HepG2 (cell line): Measurements from ENCODE around the gene SPATA25. TPM values are rescaled to one million over a fixed set of nuclear protein-coding genes. Genes with fewer than 3 reads are reported as not detected.
A peak's percentile ranks its signal among the peaks of the same experiment; 100 is the strongest.

ENCODE experiments used
- ATF1 ChIP-seq: IDR thresholded peaks from 2 replicates; pipeline ENCODE4 v1.6.1; 2016; ENCODE audit warnings: mild to moderate bottlenecking, control low read depth
- HHEX ChIP-seq: IDR thresholded peaks from 2 replicates; pipeline ENCODE4 v1.6.1; 2016; ENCODE audit warnings: control low read depth
- HMG20B ChIP-seq: conservative IDR thresholded peaks from 2 replicates; pipeline ENCODE4 v1.6.1; 2016; ENCODE audit warnings: missing genetic modification reagents, missing compliant biosample characterization
- HNRNPUL1 ChIP-seq: fragments of 200-400 bp; formaldehyde crosslinking; IDR thresholded peaks from 2 replicates; pipeline ENCODE4 v1.6.1; 2017; ENCODE audit warnings: low read depth, mild to moderate bottlenecking, low read length, moderate library complexity
- KLF9 ChIP-seq: IDR thresholded peaks from 2 replicates; pipeline ENCODE4 v1.6.1; 2016; ENCODE audit warnings: low read depth
- MIXL1 ChIP-seq: IDR thresholded peaks from 2 replicates; pipeline ENCODE4 v1.6.1; 2016
- PBX3 ChIP-seq: sonication (generic); formaldehyde crosslinking; IDR thresholded peaks from 2 replicates; pipeline ENCODE4 v1.8.1; 2023; ENCODE audit warnings: missing genetic modification reagents, inconsistent platforms, borderline replicate concordance
- SRSF1 ChIP-seq: fragments of 200-400 bp; formaldehyde crosslinking; optimal IDR thresholded peaks from 2 replicates; pipeline ENCODE3; 2017; ENCODE audit warnings: mild to moderate bottlenecking, low read depth, low read length, moderate library complexity
- TMF1 ChIP-seq: sonication (generic); formaldehyde crosslinking; IDR thresholded peaks from 2 replicates; pipeline ENCODE4 v1.8.1; 2022; ENCODE audit warnings: low read depth, missing genetic modification reagents
- YY1 ChIP-seq: IDR thresholded peaks from 2 replicates; pipeline ENCODE4 v1.6.1; 2011; ENCODE audit warnings: low read length, low read depth, moderate library complexity, mild to moderate bottlenecking; ENCODE audit not compliant: insufficient read depth, insufficient replicate concordance
- ZNF121 ChIP-seq: sonication (generic); formaldehyde crosslinking; IDR thresholded peaks from 2 replicates; pipeline ENCODE4 v1.5.0; 2020; ENCODE audit warnings: mild to moderate bottlenecking, missing genetic modification reagents
- ZNF138 ChIP-seq: sonication (generic); formaldehyde crosslinking; IDR thresholded peaks from 2 replicates; pipeline ENCODE4 v1.5.0; 2020; ENCODE audit warnings: mild to moderate bottlenecking, low read depth, missing genetic modification reagents
- ZNF343 ChIP-seq: sonication (generic); formaldehyde crosslinking; IDR thresholded peaks from 2 replicates; pipeline ENCODE4 v1.4.0; 2020; ENCODE audit warnings: mild to moderate bottlenecking, missing genetic modification reagents
- ZNF550 ChIP-seq: sonication (generic); formaldehyde crosslinking; IDR thresholded peaks from 2 replicates; pipeline ENCODE4 v1.4.0; 2020; ENCODE audit warnings: mild to moderate bottlenecking, missing genetic modification reagents, borderline replicate concordance
- ZNF564 ChIP-seq: sonication (generic); formaldehyde crosslinking; IDR thresholded peaks from 2 replicates; pipeline ENCODE4 v1.8.1; 2023; ENCODE audit warnings: mild to moderate bottlenecking, missing genetic modification reagents
- ZZZ3 ChIP-seq: sonication (generic); formaldehyde crosslinking; IDR thresholded peaks from 2 replicates; pipeline ENCODE4 v1.4.0; 2020; ENCODE audit warnings: missing genetic modification reagents, mild to moderate bottlenecking, borderline replicate concordance
- polyA plus RNA-seq, 8 experiments: library from polyadenylated mRNA; depleted of rRNA in 3 of 8; stranded (reverse) in 7 of 8; unstranded in 1 of 8; fragments of >200 nt; fragmentation: Illumina TruSeq in 4 of 8; extraction: Trizol in 4 of 8; gene quantifications; 2 replicates each; pipeline versions ENCODE4 v1.2.1 to v1.2.3, GENCODE V29; 2011 to 2016; ENCODE audit warnings: low read depth in 4 of 8, missing spikeins in 1 of 8, mixed read lengths in 1 of 8; ENCODE audit not compliant: insufficient read depth in 1 of 8
- total RNA-seq, 5 experiments: library from RNA; depleted of rRNA; stranded (reverse); fragments of >200 nt; fragmentation: Illumina TruSeq; extraction: Trizol; gene quantifications; 2 replicates each; pipeline ENCODE4 v1.2.3, GENCODE V29; 2016; ENCODE audit warnings: low read depth in 1 of 5
- TF ChIP-seq, protein P1 (sequence below): sonication (generic); formaldehyde crosslinking; IDR thresholded peaks from 2 replicates; pipeline ENCODE4 v1.4.0; 2020; ENCODE audit warnings: mild to moderate bottlenecking, missing genetic modification reagents
- TF ChIP-seq, protein P2 (sequence below): IDR thresholded peaks from 2 replicates; pipeline ENCODE4 v1.6.1; 2016; ENCODE audit warnings: low read depth, missing genetic modification reagents, missing compliant biosample characterization

SPATA25 gene
- total and polyA plus RNA-seq, 2 of the 13 experiments (the other 11 are each of a cell fraction or from before 2014, with no cell fraction given) = 4.8 to 7.6 TPM

DNA sequence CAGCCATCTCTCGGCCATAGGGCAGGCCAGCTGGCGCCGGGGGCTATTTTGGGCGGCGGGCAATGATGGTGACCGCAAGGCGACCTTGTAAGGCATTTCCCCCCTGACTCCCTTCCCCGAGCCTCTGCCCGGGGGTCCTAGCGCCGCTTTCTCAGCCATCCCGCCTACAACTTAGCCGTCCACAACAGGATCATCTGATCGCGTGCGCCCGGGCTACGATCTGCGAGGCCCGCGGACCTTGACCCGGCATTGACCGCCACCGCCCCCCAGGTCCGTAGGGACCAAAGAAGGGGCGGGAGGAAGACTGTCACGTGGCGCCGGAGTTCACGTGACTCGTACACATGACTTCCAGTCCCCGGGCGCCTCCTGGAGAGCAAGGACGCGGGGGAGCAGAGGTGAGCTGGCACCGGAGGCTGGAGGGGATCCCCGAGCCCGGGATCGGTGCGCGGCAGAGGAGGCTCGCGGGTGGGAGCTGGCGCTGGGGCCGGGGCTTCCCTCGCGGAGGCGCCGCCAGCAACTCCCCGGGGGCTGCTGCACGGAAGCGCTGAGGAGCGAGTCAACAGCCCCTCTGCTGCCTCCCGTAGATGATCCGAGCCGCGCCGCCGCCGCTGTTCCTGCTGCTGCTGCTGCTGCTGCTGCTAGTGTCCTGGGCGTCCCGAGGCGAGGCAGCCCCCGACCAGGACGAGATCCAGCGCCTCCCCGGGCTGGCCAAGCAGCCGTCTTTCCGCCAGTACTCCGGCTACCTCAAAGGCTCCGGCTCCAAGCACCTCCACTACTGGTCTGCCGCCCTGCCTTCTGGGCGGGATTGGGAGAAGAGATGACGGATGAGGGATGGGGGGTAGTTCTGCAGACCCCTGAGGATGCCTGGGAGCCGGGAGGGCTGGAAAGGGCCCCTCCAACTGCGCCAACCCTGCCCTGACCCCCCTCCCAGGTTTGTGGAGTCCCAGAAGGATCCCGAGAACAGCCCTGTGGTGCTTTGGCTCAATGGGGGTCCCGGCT lies 3.9 kb upstream of the SPATA25 start, which contains the start of the genes CTSA and NEURL2 (continued):
- peak; percentile 96 for TF ChIP-seq ZNF550 (CRISPR knock-in tag)
- TF ChIP-seq MIXL1 = peak; percentile 99
- TF ChIP-seq, protein P1, sequence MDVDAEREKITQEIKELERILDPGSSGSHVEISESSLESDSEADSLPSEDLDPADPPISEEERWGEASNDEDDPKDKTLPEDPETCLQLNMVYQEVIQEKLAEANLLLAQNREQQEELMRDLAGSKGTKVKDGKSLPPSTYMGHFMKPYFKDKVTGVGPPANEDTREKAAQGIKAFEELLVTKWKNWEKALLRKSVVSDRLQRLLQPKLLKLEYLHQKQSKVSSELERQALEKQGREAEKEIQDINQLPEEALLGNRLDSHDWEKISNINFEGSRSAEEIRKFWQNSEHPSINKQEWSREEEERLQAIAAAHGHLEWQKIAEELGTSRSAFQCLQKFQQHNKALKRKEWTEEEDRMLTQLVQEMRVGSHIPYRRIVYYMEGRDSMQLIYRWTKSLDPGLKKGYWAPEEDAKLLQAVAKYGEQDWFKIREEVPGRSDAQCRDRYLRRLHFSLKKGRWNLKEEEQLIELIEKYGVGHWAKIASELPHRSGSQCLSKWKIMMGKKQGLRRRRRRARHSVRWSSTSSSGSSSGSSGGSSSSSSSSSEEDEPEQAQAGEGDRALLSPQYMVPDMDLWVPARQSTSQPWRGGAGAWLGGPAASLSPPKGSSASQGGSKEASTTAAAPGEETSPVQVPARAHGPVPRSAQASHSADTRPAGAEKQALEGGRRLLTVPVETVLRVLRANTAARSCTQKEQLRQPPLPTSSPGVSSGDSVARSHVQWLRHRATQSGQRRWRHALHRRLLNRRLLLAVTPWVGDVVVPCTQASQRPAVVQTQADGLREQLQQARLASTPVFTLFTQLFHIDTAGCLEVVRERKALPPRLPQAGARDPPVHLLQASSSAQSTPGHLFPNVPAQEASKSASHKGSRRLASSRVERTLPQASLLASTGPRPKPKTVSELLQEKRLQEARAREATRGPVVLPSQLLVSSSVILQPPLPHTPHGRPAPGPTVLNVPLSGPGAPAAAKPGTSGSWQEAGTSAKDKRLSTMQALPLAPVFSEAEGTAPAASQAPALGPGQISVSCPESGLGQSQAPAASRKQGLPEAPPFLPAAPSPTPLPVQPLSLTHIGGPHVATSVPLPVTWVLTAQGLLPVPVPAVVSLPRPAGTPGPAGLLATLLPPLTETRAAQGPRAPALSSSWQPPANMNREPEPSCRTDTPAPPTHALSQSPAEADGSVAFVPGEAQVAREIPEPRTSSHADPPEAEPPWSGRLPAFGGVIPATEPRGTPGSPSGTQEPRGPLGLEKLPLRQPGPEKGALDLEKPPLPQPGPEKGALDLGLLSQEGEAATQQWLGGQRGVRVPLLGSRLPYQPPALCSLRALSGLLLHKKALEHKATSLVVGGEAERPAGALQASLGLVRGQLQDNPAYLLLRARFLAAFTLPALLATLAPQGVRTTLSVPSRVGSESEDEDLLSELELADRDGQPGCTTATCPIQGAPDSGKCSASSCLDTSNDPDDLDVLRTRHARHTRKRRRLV (CRISPR knock-in tag) = peak; percentile 96
- TF ChIP-seq TMF1 = peak; percentile 96
- TF ChIP-seq, protein P2, sequence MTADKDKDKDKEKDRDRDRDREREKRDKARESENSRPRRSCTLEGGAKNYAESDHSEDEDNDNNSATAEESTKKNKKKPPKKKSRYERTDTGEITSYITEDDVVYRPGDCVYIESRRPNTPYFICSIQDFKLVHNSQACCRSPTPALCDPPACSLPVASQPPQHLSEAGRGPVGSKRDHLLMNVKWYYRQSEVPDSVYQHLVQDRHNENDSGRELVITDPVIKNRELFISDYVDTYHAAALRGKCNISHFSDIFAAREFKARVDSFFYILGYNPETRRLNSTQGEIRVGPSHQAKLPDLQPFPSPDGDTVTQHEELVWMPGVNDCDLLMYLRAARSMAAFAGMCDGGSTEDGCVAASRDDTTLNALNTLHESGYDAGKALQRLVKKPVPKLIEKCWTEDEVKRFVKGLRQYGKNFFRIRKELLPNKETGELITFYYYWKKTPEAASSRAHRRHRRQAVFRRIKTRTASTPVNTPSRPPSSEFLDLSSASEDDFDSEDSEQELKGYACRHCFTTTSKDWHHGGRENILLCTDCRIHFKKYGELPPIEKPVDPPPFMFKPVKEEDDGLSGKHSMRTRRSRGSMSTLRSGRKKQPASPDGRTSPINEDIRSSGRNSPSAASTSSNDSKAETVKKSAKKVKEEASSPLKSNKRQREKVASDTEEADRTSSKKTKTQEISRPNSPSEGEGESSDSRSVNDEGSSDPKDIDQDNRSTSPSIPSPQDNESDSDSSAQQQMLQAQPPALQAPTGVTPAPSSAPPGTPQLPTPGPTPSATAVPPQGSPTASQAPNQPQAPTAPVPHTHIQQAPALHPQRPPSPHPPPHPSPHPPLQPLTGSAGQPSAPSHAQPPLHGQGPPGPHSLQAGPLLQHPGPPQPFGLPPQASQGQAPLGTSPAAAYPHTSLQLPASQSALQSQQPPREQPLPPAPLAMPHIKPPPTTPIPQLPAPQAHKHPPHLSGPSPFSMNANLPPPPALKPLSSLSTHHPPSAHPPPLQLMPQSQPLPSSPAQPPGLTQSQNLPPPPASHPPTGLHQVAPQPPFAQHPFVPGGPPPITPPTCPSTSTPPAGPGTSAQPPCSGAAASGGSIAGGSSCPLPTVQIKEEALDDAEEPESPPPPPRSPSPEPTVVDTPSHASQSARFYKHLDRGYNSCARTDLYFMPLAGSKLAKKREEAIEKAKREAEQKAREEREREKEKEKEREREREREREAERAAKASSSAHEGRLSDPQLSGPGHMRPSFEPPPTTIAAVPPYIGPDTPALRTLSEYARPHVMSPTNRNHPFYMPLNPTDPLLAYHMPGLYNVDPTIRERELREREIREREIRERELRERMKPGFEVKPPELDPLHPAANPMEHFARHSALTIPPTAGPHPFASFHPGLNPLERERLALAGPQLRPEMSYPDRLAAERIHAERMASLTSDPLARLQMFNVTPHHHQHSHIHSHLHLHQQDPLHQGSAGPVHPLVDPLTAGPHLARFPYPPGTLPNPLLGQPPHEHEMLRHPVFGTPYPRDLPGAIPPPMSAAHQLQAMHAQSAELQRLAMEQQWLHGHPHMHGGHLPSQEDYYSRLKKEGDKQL (CRISPR knock-in tag) = peak; percentile 94
- TF ChIP-seq ZNF343 (CRISPR knock-in tag) = peak; percentile 99
- peak; percentile 80; the same call in 1 of the 2 replicates for TF ChIP-seq HNRNPUL1
- TF ChIP-seq SRSF1 = peak; percentile 99
- peak; percentile 97 for TF ChIP-seq ZNF138 (CRISPR knock-in tag)
- TF ChIP-seq KLF9 = peak; percentile 96
- TF ChIP-seq YY1 = peak; percentile 94
- peak; percentile 98 for TF ChIP-seq ZNF564 (CRISPR knock-in tag)
- peak; percentile 77 for TF ChIP-seq HHEX (CRISPR knock-in tag)
- no peak for TF ChIP-seq ATF1 (CRISPR knock-in tag)
- peak; percentile 94 for TF ChIP-seq HMG20B (CRISPR knock-in tag)
- TF ChIP-seq PBX3 (CRISPR knock-in tag) = peak; percentile 94
- TF ChIP-seq ZNF121 = peak; percentile 90
- TF ChIP-seq ZZZ3 (CRISPR knock-in tag) = peak; percentile 98
